ENCODE data around the gene EPB41L5.

EPB41L5 gene

DNA sequence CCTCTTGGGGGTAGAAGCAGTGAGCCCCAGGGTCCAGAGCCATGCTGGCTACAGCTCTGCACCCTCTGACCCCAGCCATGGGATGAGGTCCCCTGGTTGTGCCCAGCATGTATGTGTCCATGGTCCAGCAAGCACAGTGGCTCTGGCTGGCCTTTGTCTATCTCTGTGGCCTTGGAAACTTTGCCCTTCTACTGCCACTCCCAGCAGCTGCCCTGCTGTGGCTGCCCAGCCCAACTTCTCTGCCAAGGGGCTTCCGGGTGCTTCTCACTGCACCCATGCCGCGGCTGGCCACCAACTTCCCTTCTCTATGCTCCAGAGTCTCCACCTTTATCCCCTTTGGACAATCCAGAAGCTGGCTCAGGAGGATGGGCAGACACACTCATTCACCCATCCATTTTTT is 191.5 kb downstream of the EPB41L5 start:
- TF ChIP-seq, protein P1, sequence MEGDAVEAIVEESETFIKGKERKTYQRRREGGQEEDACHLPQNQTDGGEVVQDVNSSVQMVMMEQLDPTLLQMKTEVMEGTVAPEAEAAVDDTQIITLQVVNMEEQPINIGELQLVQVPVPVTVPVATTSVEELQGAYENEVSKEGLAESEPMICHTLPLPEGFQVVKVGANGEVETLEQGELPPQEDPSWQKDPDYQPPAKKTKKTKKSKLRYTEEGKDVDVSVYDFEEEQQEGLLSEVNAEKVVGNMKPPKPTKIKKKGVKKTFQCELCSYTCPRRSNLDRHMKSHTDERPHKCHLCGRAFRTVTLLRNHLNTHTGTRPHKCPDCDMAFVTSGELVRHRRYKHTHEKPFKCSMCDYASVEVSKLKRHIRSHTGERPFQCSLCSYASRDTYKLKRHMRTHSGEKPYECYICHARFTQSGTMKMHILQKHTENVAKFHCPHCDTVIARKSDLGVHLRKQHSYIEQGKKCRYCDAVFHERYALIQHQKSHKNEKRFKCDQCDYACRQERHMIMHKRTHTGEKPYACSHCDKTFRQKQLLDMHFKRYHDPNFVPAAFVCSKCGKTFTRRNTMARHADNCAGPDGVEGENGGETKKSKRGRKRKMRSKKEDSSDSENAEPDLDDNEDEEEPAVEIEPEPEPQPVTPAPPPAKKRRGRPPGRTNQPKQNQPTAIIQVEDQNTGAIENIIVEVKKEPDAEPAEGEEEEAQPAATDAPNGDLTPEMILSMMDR (IDR thresholded peaks at IDR 0.05; ENCODE audit: insufficient read depth, low read depth, low read length, missing control alignments), result no peak
- DNase-seq (ENCODE audit: low read depth), result no peak
- H3K4me3 ChIP-seq (ENCODE audit: low read length), result no peak overlapping the region

DNA sequence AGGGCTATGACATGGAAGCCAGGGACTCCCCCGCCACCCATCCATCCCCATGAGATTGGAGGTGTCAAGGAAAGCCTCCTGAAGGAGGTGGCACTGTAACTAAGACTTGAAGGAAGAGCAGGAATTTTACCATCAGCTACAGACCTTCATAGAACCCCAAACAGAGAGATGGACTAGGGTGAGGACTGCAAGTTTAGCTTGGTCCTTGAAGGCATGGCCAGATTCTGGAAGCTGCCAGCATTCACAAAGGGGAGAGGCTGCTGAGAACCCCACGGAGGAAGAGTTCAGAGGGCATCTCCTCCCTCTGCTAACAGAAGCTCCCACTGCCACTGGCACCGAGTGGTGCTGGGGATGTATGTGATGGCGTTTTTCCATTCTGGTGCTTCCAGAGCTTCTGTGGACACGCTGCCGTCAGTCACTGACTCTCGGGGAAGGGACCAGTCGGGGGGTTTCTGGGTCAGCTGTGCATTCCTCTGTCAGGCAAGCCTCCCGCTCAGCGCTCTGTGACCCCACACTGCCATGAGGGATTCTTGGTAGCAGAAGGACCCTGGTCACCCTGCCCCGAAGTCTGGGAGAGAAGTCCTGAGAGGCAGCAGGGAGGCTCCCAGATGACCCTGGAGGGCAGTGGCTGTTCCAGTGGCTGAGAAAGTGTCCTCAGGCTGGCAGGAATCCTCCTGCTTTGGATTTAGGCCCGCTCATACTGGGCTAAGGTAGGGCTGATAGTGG is 192.2 kb downstream of the EPB41L5 start:
- TF ChIP-seq, protein P1 (IDR thresholded peaks at IDR 0.05; ENCODE audit: insufficient read depth, low read depth, low read length, missing control alignments), result no peak
- no peak overlapping the region for H3K4me3 ChIP-seq (ENCODE audit: low read length)
- DNase-seq (ENCODE audit: low read depth), result no peak

DNA sequence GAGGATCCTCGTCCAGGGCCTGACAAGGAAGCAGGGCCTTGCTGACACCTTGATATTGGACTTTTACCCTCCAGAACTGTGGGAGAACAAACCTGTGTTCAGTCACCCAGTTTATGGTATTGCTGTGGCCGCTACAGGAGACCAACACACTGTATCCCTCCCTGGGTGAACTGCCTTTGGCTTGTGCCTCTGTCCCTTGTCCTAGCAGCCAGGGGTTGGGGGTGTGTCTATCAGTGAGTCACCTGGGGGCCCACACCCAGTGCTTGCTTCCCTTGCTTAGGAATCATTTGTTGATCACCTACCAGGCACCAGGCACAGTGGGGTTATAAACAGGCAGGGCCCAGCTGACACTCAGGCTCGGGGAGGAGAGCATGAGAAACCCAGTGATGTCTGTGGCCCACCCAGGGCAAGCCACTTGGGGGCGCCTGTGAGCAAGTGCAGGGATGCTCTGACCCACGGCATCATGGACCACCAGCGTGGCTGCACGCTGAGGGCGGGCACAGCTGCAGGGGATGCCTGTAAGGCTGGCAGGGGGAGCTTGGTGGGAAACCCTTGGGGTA is 193.2 kb downstream of the EPB41L5 start:
- peak; percentile 15 for DNase-seq (ENCODE audit: low read depth)
- TF ChIP-seq, protein P1 (IDR thresholded peaks at IDR 0.05; ENCODE audit: insufficient read depth, low read depth, low read length, missing control alignments), result peak; percentile 6
- no peak overlapping the region for H3K4me3 ChIP-seq (ENCODE audit: low read length)

DNA sequence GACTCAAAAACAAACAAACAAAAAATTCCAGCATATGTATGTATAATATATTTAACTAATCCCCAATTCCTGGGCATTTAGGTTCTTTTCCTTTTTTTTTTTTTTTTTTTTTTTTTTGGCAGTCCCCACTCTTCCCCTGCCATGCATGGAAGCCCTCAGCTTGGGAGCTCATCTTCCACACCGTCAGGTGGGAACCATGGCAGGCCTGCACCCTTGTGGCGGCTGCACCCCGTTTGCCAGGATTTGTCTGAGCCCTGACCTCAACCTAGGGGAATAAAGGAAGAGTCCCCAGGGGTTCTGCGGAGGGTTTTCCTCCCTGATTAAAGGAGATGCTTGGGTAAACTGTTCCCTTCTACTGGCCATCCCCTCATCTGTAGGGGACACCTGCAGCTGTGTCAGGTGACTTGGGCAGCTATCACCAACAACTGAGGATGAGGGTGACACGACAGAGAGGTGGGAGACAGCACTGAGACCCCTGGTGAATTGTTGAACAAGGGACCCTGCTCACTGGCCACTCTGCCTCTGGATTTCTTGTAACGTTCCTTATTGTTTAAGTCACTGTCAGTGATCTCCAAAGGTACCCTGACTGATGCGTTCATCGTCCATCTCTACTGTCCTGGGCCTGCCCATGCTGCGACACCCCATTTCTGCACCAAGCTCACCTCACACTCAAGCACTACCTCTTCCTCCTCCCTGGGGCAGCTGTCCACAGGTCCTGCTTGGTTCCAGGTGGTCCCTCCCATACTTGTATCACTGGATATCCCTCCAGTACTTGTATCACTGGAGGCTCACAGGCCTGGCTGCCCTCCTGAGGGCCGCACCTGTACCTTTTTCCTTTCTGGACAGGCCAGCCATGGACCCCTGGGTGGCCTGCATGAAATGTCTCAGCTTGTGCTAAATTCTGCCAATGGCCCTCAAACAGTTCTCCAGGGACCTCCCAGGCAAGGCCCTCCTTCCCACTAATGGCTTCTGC is 195.8 kb downstream of the EPB41L5 start:
- DNase-seq (ENCODE audit: low read depth), result no peak
- TF ChIP-seq, protein P1 (IDR thresholded peaks at IDR 0.05; ENCODE audit: insufficient read depth, low read depth, low read length, missing control alignments), result no peak

DNA sequence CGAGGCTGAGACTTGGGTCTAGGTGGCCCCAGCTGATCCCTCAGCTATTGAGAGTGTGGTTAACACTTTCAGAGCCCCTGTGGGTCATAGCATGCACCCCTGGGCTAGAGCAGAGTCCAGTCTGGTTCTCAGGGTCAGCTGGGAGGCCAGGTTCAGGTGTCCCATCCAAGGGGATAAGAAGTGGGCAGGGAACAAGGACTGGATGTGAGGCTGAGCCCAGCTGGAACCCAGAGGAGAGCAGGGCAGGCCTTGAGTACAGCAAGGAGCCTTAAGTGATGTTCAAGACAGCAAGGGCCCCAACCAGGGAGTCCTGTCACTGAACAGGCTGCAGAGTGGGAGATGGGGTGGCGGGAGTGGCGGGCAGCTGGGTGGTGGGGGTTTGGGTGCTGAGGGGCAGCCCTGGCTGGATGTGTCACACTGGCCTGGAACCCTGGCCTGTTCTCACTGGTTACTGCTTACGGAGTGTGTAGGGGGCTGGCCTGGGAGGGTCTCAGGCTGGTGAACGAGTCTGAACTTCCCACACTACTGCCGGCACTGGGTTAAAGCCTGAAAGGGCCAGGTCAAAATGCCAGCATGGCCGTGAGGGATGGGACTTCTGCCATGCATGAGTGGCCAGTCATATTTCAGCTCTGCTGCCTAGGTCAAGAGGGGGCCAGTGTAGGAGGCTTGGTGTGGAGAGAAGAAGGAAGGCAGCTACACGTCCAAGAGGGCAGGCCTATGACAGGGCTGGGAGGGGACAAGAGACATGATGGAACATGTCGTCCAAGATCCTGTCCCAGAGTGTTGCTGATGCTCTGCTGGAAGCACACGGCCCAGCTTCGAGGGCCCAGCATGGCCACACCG is 196.8 kb downstream of the EPB41L5 start:
- TF ChIP-seq, protein P1 (IDR thresholded peaks at IDR 0.05; ENCODE audit: insufficient read depth, low read depth, low read length, missing control alignments), result no peak
- H3K4me3 ChIP-seq (ENCODE audit: low read length), result no peak overlapping the region
- DNase-seq (ENCODE audit: low read depth), result peak; percentile 23

More for the DNA sequence above, 195.8 kb downstream of the EPB41L5 start:
- no peak overlapping the region for H3K4me3 ChIP-seq (ENCODE audit: low read length)

DNA sequence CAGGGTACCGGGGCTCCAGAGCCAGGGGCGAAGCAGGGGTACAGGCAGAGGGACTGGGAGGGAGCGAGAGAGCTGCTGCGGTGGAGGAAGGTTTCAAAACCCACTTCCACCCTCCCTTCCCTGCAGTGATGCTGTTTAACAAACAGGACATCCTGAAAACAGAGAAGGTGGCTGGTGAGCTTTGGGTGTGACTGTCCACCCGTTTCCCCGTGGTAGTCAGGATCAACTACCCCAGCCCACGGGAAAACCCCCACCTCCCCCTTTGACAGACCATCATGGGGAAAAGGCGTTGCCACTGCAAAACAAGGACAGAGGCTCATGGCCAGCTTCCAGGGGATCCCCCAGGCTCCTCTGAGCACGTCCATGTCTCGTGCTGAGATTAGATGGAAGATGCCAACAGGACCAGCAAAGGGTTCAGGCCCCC is 197.4 kb downstream of the EPB41L5 start:
- TF ChIP-seq, protein P1 (IDR thresholded peaks at IDR 0.05; ENCODE audit: insufficient read depth, low read depth, low read length, missing control alignments), result no peak
- no peak for DNase-seq (ENCODE audit: low read depth)
- H3K4me3 ChIP-seq (ENCODE audit: low read length), result no peak overlapping the region

All from epithelial cell of esophagus (primary cell).